PFSK-1 (cell line): ENCODE results near the gene COMT.

Source experiments
- FOXP2 ChIP-seq: optimal IDR thresholded peaks from 2 replicates; pipeline ENCODE3; 2011; ENCODE audit warnings: borderline replicate concordance, control low read depth, inconsistent platforms; ENCODE audit not compliant: insufficient read depth; ENCODE audit errors: extremely low read length, extremely low read depth
- POLR2AphosphoS5 ChIP-seq: IDR thresholded peaks from 2 replicates; pipeline ENCODE4 v1.6.1; 2012; ENCODE audit warnings: low read depth, mild to moderate bottlenecking, control low read depth, low read length, moderate library complexity
- REST ChIP-seq, 2 experiments: IDR thresholded peaks; 2 replicates each; pipeline versions ENCODE4 v1.6.1 to v1.8.0; 2011 to 2012; ENCODE audit warnings: low read depth in 2 of 2, low read length in 2 of 2, control low read depth in 1 of 2, inconsistent platforms in 1 of 2, mild to moderate bottlenecking in 1 of 2, moderate library complexity in 1 of 2; ENCODE audit not compliant: insufficient read depth in 1 of 2
- SIN3A ChIP-seq: IDR thresholded peaks from 2 replicates; pipeline ENCODE4 v1.6.1; 2012; ENCODE audit warnings: mild to moderate bottlenecking, low read length, moderate library complexity, borderline replicate concordance; ENCODE audit not compliant: insufficient read depth
- TAF1 ChIP-seq: IDR thresholded peaks from 2 replicates; pipeline ENCODE4 v1.6.1; 2012; ENCODE audit warnings: low read length, control low read depth, borderline replicate concordance; ENCODE audit not compliant: insufficient read depth

COMT gene

GRCh38 chr22:19931514-19931913 lies 10.1 kb upstream of the COMT start:
- TF ChIP-seq POLR2AphosphoS5 = no peak
- no peak for TF ChIP-seq REST (IDR thresholded peaks at IDR 0.05; ENCODE audit: insufficient read depth in 1 of 2, low read depth in 2 of 2, low read length in 2 of 2)
- TF ChIP-seq FOXP2 = no peak
- no peak for TF ChIP-seq TAF1
- no peak for TF ChIP-seq SIN3A

GRCh38 chr22:19932367-19933206 lies 9.0 kb upstream of the COMT start:
- TF ChIP-seq POLR2AphosphoS5 (no peak), REST (IDR thresholded peaks at IDR 0.05; ENCODE audit: insufficient read depth in 1 of 2, low read depth in 2 of 2, low read length in 2 of 2) (no peak), FOXP2 (no peak), SIN3A (no peak), TAF1 (no peak)

- TF ChIP-seq POLR2AphosphoS5 (no peak), REST (IDR thresholded peaks at IDR 0.05; ENCODE audit: insufficient read depth in 1 of 2, low read depth in 2 of 2, low read length in 2 of 2) (no peak), FOXP2 (no peak), SIN3A (no peak), TAF1 (no peak)
Observed at GRCh38 chr22:19933341-19934241, 8.0 kb upstream of the COMT start.

GRCh38 chr22:19936513-19936912 lies 5.1 kb upstream of the COMT start:
- no peak for TF ChIP-seq FOXP2
- TF ChIP-seq REST (IDR thresholded peaks at IDR 0.05; ENCODE audit: insufficient read depth in 1 of 2, low read depth in 2 of 2, low read length in 2 of 2) = no peak
- no peak for TF ChIP-seq POLR2AphosphoS5
- TF ChIP-seq TAF1 = no peak
- no peak for TF ChIP-seq SIN3A
